HG02610 (cell line): ENCODE results near the gene RAB17.
A peak's percentile ranks its signal among the peaks of the same experiment; 100 is the strongest.

Experiments used
- ATAC-seq: cut with Tn5 transposase; IDR thresholded peaks from one replicate; pipeline ENCODE4 v1.9.1; 2021; ENCODE audit warnings: mild to moderate bottlenecking, moderate library complexity; ENCODE audit not compliant: unreplicated experiment

RAB17 gene

DNA sequence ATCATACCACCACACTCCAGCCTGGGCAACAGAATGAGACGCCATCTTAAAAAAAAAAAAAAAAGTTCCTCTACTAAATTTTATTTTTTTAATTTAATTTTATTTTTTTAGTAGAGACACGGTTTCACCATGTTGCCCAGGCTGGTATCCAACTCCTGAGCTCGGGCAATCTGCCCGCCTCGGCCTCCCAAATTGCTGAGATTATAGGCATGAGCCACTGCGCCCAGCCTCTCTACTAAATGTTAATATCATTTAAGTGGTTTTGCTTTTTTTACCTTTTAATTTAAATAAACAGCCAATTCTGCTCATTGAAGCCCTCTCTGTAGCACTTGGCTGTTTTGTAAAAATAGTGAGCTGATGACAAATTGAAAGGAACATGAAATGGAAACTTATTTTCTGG, 9.2 kb downstream of the RAB17 start:
- no peak for ATAC-seq

DNA sequence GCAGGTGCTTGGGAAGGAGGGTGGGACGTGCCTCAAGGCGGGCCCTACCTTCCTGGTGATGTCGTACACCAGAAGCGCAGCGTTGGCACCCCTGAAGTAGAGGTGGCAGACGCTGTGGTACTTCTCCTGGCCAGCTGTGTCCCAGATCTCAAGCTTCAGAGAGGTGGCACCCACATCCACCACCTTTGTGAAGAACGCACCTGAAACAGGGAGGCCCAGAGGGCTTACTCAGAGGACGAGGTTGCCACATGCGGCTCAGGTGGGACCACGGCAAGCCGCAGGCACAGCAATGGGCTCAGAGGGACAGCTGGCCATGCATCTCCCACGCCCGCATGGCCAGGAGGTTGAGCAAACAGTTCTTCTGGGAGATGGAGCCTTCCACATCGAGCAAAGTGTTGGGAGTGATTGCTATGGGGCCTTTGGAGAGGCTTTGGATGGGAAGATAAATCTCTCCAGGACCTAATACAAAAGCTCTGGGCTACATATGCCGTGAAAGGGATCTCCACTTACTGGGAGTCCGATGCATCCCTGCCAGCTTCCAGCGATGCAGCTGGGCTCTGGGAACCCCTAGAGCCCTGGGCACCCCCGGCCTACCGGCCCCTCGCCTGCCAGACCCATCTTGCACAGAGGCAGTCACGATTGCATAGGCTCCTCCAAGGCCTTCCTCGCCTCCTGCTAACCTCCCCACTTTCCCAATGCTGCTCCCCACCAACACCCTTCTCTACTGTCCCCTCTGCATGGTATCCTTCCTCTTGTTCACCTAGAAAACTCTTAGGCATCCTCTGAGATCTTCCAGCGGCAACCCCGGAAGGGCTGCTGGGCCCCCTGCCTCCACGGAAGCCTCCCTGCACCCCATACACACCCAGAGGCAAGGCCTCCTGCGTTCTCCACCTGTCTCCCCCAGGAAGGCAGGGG, 12.3 kb downstream of the RAB17 start:
- no peak for ATAC-seq

DNA sequence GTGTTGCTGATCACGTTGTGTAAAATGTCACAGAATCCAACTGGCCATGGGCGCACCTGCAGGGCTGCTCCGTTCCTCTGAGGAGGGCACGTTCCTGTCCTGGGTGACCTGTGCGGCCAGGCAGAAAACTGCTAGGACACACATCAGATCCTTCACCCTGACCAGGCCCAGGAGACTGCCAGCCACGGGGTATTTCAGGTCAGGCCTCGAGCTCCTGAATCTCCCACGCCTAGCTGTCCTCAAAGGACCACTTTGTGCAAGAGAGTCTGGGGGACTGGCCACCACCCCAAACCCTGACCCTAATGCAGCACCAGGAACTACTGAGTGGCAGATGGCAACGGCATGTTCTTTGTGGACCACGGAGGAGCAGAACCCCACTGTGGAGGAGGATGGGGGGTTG, 13.1 kb downstream of the RAB17 start:
- no peak for ATAC-seq

GRCh38 chr2:237576974-237577373, 13.6 kb downstream of the RAB17 start:
- no peak for ATAC-seq

GRCh38 chr2:237575869-237576862, 14.4 kb downstream of the RAB17 start:
- no peak for ATAC-seq

DNA sequence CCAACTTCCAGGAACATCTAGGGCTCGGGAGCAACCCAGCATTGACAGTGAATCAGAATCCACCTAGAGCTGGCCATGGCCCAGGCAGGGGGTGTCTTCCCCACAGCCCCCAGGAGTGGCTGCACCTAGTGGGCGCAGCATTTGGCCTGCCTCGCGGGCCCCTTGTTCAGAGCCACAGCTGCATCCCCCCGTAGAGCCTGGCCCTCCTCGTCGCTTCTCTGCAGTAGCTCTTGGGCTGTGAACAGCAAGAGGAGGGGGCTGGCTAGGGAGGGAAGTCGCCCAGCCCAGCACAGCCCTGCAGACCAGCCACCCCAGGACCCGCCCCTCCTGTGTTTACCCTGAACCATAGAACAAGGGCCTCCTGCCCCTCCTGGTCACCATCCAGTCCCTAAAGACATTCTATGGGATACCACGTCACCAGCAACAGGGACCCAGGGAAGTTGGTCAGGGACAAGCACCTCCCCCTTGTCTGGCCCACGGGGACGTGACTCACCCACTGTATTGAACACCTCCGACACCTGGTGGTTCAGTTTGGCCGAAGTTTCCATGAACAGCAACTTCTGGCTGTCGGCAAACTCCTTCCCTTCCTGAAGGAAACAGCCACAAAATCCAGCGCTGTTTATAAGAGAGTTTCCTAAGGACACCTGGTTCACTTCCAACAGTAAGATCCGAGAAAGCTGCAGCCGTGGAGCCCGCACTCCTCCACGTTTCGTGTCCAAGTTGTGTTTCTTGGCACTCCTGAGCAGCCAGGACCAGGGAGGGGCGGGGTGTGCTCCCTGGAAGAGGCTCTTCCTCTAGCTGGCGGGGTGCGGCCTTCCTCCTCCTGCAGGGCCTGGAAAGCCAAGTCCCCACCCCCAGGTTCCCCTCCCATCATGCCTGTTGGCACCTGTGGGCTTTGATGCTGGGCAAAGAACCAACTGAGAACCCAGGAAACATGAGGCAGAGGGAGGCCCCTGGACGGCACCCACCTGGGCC, 15.4 kb downstream of the RAB17 start:
- no peak for ATAC-seq

DNA sequence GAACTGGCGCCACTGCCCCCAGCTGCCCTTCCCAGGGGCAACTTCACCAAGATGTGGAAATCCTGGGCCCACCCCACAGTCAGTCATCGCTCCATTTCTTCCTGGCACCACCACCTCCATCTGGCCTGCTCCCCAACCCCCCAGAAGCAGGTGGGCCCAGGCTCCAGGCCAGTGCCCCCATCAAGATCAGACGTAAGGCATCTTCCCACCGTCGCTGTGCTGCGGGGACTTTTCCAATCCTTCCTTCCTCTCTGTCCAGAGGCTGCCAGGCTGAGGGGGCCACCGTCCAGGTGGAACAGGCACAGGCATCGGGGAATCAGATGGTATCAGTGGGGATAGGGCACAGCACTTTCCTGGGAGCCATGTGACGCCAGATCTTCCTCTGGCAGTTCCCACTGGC, 16.1 kb downstream of the RAB17 start:
- no peak for ATAC-seq

GRCh38 chr2:237573721-237574415, 16.7 kb downstream of the RAB17 start:
- no peak for ATAC-seq

DNA sequence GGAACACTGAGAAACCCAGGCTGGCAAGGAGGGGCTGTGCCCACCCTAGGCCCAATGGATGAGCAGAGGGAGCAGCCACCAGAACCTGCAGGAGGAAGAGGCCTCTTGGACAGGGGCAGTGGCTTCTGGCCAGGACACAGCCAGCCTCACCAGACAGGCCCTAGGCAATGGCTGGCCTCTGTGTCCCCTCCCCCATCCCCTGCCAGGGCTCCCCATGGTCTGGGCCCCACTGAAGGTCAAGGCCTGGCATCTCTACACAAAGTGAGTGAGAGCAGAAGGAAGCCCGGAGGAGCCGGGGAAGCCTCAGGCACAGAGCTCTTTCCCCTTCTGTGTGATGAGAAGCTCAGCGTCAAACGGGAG, 17.8 kb downstream of the RAB17 start:
- ATAC-seq: no peak

GRCh38 chr2:237572021-237572741, 18.4 kb downstream of the RAB17 start:
- peak; percentile 79 for ATAC-seq

DNA sequence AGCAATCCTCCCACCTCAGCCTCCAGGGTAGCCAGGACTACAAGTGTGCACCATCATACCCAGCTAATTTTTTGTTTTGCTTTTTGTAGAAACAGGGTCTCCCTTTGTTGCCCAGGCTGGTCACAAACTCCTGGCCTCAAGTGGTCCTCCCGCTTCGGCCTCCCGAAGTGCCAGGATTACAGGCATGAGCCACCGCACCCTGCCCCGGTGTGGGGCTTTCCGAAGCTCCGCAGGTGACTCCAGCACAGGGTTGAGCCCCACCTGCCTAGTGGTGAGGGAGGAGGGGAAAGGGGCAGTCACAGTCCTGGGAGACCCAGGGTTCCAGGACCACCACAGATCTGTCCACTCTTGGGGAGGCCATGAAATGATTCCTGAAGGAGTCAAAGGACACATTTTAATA, 19.0 kb downstream of the RAB17 start:
- ATAC-seq: no peak

DNA sequence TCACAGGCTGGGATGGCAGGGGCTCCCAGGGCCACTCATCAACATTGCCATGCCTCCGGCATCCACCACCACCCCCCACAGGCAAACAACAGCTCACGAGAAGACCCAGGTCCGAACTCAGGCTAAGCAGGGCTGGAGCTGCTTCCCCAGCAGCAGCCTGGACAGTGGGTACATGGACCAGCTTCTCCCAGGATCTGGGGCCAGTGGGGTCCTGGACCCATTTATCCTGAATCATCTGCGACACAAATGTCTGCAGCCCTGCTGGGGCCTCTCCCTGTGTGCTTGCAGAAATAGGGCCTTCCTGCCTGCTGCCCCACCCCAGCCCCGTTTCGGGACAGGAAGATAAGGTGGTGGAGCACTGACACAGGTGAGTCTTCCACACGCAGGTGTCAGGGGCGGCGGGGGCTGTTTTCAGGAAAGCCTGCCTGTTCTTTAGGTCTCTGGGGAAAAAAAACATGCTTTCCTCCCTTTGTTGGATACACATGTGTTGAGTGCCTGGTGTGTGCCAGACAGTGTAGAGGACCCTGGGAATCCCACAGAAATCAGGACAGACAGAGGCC, 19.7 kb downstream of the RAB17 start:
- no peak for ATAC-seq

GRCh38 chr2:237569896-237570295, 20.6 kb downstream of the RAB17 start:
- no peak for ATAC-seq

DNA sequence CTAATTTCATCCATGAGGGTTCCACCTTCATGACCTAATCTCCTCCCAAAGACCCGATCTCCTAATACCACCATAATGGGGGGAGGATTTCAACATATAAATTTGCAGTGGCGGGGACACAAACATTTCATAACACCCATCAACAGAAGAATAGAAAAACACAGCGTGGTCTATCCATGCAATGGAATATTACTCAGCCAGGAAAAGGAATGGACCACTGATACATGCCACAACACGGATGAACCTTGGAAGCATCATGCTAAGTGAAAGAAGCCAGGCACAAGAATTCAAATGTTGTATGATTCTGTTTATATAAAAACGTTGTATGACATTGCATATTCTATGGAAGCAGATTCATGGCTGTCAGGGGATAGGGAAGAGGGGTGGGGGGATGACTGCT, 21.5 kb downstream of the RAB17 start:
- no peak for ATAC-seq

DNA sequence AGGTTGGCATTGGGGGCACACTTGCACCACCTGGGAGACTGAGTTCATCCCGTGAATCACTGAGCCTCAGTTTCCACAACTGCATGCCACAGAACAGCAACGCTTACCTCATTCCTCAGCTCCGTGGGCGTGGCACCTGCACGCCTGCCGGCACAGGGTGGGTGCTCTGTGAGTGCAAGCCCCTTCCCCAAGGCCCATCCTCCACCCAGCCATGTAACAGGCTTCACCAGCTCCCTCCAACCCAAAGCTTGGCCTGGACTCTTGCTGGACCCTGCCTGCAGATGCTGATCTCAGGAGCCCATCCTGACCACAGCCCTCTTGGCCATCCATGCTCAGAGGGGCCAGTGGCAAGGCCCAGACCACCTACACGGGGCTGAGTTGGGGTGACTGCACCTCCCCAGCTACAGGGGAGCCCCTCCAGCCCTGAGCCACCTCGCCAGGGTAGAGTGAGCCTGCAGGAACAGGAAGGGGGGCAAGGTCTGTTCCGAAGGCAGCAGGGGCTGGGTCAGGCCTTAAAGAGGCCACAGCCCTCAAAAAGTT, 22.3 kb downstream of the RAB17 start:
- no peak for ATAC-seq

- ATAC-seq: no peak
These were observed 23.1 kb downstream of the RAB17 start for GRCh38 chr2:237567276-237568029.

DNA sequence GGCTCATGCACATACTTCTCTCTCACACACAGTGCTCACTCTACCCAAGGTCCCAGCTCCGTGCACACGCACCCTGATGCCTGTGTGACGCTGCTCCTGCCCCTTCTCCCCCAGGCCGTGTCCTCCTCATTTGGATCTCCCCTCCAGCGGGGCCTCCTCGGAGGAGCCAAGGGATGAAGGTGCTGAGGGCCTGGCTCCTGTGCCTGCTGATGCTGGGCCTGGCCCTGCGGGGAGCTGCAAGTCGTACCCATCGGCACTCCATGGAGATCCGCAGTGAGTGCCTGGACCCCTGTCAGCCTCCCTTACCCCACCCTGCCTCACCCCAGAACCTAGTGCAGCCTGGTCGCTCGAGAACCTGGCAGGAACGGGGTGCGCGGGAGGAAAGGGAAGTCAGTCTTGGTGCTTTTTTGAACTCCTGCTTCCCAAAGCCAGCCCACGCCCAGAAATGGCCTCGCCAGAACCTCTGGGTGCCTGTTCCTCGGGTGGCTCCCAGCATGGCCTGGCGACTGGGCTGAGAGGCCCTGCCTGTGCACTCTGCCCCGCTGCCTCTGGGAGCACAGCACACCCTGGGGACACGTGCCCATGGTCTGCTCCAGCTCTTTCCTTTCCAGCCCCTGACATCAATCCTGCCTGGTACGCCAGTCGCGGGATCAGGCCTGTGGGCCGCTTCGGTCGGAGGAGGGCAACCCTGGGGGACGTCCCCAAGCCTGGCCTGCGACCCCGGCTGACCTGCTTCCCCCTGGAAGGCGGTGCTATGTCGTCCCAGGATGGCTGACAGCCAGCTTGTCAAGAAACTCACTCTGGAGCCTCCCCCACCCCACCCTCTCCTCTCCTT, 23.9 kb downstream of the RAB17 start, which contains the start of gene PRLH:
Gene PRLH (plus strand): TSS at position 174 of the 835 bp plus-strand sequence. CDS start 0 bp downstream, at position 174.
- no peak for ATAC-seq
